Right atrium auricular region (tissue), 2 donors: ENCODE data around the gene CNTNAP2. TPM values are rescaled to one million over a fixed set of nuclear protein-coding genes. Genes with fewer than 3 reads are reported as not detected.
"Not testable (repeated sequence)": the region's sequence is repeated elsewhere in the genome, so short reads cannot be mapped to it uniquely, and the experiment has no call there.

Source experiments
- DNase-seq: peaks from one replicate; pipeline ENCODE4 v3.0.0-alpha.2; 2019; ENCODE audit warnings: low spot score
- H3K27ac ChIP-seq, 2 donors: fragments of 200-600 bp; sonication (generic); 1 replicate in 1 of 2; 2 replicates in 1 of 2; pipeline ENCODE4 v1.5.1; 2016 to 2019
- H3K27me3 ChIP-seq, 2 donors: fragments of 200-600 bp; sonication (generic); one replicate each; pipeline versions ENCODE4 v1.5.1 to v1.6.0; 2017 to 2019
- H3K36me3 ChIP-seq: fragments of 200-600 bp; sonication (generic); one replicate; pipeline ENCODE4 v1.5.1; 2016
- H3K4me1 ChIP-seq, 2 donors: fragments of 200-600 bp; sonication (generic); one replicate each; pipeline versions ENCODE4 v1.5.1 to v1.6.0; 2017 to 2019
- H3K4me3 ChIP-seq, 2 donors: fragments of 200-600 bp; sonication (generic); 1 replicate in 1 of 2; 2 replicates in 1 of 2; pipeline ENCODE4 v1.5.1; 2017 to 2019; ENCODE audit warnings: mild to moderate bottlenecking in 1 of 2, moderate library complexity in 1 of 2
- H3K9me3 ChIP-seq, 2 donors: fragments of 200-600 bp; sonication (generic); one replicate each; pipeline ENCODE4 v1.5.1; 2019
- total RNA-seq, 2 donors: library from RNA; depleted of rRNA; stranded (reverse); fragments of >200 nt; gene quantifications; one replicate each; pipeline ENCODE4 v1.1.0, GENCODE V29; 2016
- TF ChIP-seq, protein P1 (sequence below), 2 donors: fragments of 200-600 bp; sonication (generic); IDR thresholded peaks; one replicate each; pipeline ENCODE4 v1.5.1; 2019; ENCODE audit warnings: antibody characterized with exemption in 2 of 2

The CNTNAP2 gene
- total RNA-seq, 2 donors from 2014 or later, result 1.1 to 1.7 TPM

DNA sequence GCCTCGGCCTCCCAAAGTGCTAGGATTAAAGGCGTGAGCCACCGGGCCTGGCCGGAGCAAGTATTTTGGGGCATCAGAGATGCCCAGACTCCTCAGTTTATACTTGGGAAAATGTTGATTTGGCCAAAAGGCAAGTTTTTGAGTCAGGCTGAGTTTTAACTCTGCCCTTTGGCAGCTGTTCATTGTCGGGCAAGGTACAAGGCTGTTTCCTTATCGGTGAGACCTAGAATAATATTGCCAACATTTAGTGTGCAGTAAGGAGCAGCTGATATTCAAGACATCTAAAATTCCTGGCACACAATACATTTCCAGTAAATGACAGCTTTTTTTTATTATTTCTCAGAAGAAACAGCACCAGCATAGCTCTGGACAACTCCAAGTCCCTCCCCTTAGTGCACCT, 2326.3 kb downstream of the CNTNAP2 start:
- H3K27ac ChIP-seq, result no peak overlapping the region
- DNase-seq, result no peak
- no peaks in the 10 kb centered on the region for H3K27me3 ChIP-seq
- H3K4me1 ChIP-seq, result no peaks in the 10 kb centered on the region
- no peaks in the 10 kb centered on the region for H3K36me3 ChIP-seq
- no peak overlapping the region for H3K4me3 ChIP-seq
- H3K9me3 ChIP-seq, result peaks cover 0 to 19% of the 10 kb centered on the region in 2 donors
- TF ChIP-seq, protein P1, sequence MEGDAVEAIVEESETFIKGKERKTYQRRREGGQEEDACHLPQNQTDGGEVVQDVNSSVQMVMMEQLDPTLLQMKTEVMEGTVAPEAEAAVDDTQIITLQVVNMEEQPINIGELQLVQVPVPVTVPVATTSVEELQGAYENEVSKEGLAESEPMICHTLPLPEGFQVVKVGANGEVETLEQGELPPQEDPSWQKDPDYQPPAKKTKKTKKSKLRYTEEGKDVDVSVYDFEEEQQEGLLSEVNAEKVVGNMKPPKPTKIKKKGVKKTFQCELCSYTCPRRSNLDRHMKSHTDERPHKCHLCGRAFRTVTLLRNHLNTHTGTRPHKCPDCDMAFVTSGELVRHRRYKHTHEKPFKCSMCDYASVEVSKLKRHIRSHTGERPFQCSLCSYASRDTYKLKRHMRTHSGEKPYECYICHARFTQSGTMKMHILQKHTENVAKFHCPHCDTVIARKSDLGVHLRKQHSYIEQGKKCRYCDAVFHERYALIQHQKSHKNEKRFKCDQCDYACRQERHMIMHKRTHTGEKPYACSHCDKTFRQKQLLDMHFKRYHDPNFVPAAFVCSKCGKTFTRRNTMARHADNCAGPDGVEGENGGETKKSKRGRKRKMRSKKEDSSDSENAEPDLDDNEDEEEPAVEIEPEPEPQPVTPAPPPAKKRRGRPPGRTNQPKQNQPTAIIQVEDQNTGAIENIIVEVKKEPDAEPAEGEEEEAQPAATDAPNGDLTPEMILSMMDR (IDR thresholded peaks at IDR 0.05), result no peak

DNA sequence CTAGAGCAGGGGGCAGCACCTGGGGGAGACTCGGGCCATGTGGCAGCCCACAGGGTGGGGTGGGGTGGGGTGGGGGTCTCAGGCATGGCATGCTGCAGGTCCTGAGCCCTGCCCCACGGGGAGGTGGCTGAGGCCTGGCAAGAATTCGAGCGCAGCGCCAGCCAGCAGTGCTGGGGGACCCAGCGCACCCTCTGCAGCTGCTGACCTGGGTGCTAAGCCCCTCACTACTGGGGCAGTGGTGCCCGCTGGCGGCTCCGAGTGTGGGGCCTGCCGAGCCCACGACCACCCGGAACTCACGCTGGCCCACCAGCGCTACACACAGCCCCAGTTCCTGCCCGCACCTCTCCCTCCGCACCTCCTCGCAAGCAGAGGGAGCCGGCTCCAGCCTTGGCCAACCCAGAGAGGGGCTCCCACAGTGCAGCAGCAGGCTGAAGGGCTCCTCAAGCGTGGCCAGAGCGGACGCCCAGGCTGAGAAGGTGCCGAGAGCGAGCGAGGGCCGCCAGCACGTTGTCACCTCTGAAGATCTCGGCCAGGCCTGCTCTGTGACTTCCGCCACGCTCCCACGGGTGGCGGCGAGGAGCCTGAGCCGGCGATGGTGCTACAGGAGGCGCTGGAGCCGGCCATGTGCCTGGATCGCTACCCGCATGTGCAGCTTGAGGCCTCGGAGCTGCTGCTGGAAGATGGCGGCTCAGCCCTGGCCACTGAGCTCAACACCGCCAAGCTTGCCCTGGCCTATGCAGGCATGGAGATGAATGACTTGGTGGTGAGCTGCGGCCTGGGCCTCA, 2328.9 kb downstream of the CNTNAP2 start:
- no peak overlapping the region for H3K27ac ChIP-seq
- H3K27me3 ChIP-seq, result no peaks in the 10 kb centered on the region
- TF ChIP-seq, protein P1 (IDR thresholded peaks at IDR 0.05), result no peak
- no peaks in the 10 kb centered on the region for H3K36me3 ChIP-seq
- H3K9me3 ChIP-seq, result peaks cover 0 to 17% of the 10 kb centered on the region in 2 donors
- no peak overlapping the region for H3K4me3 ChIP-seq
- no peak for DNase-seq
- no peaks in the 10 kb centered on the region for H3K4me1 ChIP-seq

GRCh38 chr7:148447221-148447849, 2330.7 kb downstream of the CNTNAP2 start:
- Histone ChIP-seq H3K27me3 (no peaks in the 10 kb centered on the region), H3K36me3 (no peaks in the 10 kb centered on the region), H3K9me3 (peaks cover 0 to 17% of the 10 kb centered on the region in 2 donors), H3K4me1 (no peaks in the 10 kb centered on the region), H3K4me3 (no peak overlapping the region), H3K27ac (no peak overlapping the region)
- TF ChIP-seq, protein P1 (IDR thresholded peaks at IDR 0.05), result no peak
- no peak for DNase-seq

GRCh38 chr7:148451526-148451925, 2334.9 kb downstream of the CNTNAP2 start:
- not testable (repeated sequence) for H3K27ac ChIP-seq, H3K36me3 ChIP-seq, H3K4me3 ChIP-seq, H3K27me3 ChIP-seq, H3K9me3 ChIP-seq, H3K4me1 ChIP-seq, DNase-seq

DNA sequence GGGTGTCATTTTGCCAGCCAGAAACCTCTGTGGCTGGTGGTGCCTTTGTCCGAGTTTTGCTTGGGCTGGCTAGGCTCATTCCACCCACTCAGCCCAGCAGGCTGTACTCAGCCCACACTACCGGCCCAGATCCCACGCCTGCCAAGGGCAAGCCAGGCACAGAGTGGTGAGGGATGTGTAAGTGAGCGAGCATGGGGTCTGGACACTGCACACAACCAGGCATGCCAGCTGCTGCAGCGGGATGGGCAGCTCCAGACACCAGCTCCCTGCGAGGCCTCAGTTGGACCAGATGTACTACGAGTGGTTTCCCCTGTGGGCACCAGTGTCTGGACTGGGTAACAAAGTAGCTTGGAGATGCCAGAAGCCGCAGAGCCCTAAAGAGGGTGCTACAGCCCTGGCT, 2339.8 kb downstream of the CNTNAP2 start:
- Histone ChIP-seq H3K36me3 (no peaks in the 10 kb centered on the region), H3K4me1 (no peaks in the 10 kb centered on the region), H3K27ac (no peak overlapping the region), H3K9me3 (no peaks in the 10 kb centered on the region), H3K27me3 (no peaks in the 10 kb centered on the region), H3K4me3 (no peak overlapping the region)
- DNase-seq, result no peak
- TF ChIP-seq, protein P1 (IDR thresholded peaks at IDR 0.05), result no peak

GRCh38 chr7:148457310-148457921, 2340.8 kb downstream of the CNTNAP2 start:
- H3K9me3 ChIP-seq, result no peaks in the 10 kb centered on the region

More at GRCh38 chr7:148457310-148457921, 2340.8 kb downstream of the CNTNAP2 start:
- DNase-seq, result no peak
- no peaks in the 10 kb centered on the region for H3K27me3 ChIP-seq
- no peaks in the 10 kb centered on the region for H3K36me3 ChIP-seq
- TF ChIP-seq, protein P1 (IDR thresholded peaks at IDR 0.05), result no peak
- no peak overlapping the region for H3K27ac ChIP-seq
- H3K4me1 ChIP-seq, result no peaks in the 10 kb centered on the region
- H3K4me3 ChIP-seq, result no peak overlapping the region
